Renal cortex interstitium (tissue), 11 donors: Measurements from ENCODE around the gene FGF22. TPM values are rescaled to one million over a fixed set of nuclear protein-coding genes. Genes with fewer than 3 reads are reported as not detected.
"Not testable (repeated sequence)": the region's sequence is repeated elsewhere in the genome, so short reads cannot be mapped to it uniquely, and the experiment has no call there.

Experiments
- DNase-seq, 11 donors: peaks; one replicate each; pipeline ENCODE4 v3.0.0-alpha.2; 2013; ENCODE audit warnings: low read depth in 9 of 11, low spot score in 4 of 11; ENCODE audit errors: extremely low read depth in 1 of 11
- polyA plus RNA-seq, 3 donors: library from polyadenylated mRNA; unstranded; fragments of 120-200 nt; gene quantifications; one replicate each; pipeline ENCODE4 v1.2.1, GENCODE V29; 2013; ENCODE audit not compliant: insufficient read length in 3 of 3

FGF22 gene
- polyA plus RNA-seq, 3 donors, result 0.31 to 1.1 (median 0.92) TPM

- not testable (repeated sequence) for DNase-seq
These were observed 29.2 kb downstream of the FGF22 start for GRCh38 chr19:668675-669434.

DNA sequence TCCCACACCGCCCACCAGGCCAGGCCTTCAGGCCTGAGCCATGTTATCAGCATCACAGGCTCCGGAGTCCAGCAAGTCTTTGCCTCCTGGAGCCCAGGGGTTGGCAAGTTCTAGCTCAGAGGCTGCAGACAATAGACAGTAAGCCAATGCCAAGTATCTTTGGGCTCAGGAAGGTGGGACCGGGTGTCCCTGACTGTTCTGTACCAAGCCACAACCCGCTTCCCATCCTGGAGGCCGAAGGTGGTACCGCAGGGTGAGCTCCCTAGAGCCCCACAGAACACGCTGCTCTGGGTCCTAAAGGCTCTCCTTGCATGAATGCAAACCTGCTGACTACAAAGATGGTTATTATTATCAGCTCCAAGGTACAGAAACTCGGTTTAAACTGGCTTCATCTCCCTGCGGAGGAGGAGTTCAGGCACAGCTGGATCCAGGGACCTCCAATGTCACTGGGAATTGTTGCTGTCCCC is 31.0 kb downstream of the FGF22 start:
- DNase-seq, result no peak

GRCh38 chr19:674282-675151 is 34.8 kb downstream of the FGF22 start:
- no peak for DNase-seq

GRCh38 chr19:676007-676338 is 36.3 kb downstream of the FGF22 start:
- DNase-seq, result no peak

- DNase-seq, result no peak
These were observed 36.8 kb downstream of the FGF22 start, which contains the start of gene FSTL3 for GRCh38 chr19:676339-677105. Gene FSTL3, plus strand, starts transcription at chr19:676392. Its CDS starts 32 bp downstream, at chr19:676424.

DNA sequence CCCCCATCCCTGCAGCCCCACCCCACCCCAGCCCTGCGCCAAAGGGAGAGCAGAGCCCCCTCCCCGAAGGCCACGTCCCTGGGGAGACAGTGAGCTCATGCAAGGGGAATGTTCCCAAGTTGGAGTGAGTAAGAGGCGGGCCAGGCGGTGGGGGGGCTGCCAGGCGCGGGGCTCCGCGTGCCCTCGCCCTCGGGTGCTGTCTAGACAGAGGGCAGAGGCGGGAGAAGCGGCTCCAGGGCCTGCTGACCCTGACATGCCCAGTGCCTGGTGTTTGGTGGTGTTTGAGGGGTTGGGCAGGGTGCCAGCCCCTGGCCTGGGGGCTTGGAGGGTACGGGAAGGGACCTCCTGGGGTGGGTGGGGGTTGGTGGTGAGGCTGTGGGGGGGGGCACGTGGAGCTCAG is 37.5 kb downstream of the FGF22 start:
- DNase-seq, result no peak

DNA sequence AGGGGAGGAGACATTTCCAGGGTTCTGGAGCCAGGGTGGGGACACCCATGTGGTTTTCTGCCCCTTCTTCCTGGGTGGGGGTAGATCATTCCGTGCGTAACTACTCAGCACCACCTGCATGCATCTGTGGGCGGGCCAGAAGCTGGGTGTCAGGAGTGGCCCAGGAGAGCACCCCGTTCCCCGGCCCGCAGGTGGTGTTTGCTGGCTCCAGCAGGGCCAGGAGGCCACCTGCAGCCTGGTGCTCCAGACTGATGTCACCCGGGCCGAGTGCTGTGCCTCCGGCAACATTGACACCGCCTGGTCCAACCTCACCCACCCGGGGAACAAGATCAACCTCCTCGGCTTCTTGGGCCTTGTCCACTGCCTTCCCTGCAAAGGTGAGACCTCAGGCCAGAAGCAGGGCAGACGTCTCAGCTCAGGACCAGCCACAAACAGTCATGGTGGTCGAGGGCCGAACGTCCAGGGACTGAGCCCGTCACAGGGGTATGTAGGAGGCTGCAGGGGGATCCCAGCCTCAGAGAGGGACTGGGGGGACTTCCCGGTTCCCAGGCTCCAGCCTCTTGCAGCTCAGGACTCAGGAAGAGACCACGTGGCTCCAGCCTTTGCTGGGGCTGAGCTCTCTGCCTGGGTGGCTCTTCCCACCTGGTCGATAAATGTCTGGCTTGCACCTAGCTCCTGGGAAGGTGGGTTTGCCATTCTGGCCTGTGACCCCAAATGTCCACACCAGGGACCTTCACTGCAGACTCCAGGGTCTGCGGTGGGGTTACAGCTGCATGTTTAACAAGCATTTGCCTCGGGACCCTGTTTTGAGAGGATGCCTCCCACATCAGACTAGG is 38.1 kb downstream of the FGF22 start:
- no peak for DNase-seq

DNA sequence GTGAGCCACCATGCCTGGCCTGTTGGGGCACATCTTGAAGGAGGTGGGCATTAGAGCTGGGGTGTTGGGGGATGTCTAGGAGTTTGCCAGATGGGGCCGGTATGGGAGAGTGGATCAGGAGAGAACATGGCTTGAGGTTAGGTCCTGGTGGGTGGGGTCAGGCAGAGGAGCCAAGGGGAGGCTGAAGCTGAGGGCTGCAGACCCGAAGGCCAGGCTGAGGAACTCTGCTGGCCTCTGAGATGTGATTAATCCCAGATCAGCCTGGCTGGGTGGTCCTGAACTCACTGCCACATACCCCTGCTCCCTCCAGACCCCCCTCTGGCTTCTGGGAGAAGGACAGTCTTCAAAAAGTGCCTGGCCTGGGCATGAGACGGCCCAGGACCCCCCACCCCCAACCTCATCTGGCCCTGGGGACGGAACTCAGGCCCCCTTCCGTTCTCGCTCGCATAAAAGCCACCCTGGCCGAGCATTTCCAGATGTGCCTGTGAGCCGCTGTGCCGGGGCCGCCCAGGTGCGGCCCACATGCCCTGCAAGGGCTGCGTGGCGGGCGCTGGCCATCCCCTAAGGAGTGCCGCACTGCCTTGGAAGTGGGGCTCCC is 39.2 kb downstream of the FGF22 start:
- no peak for DNase-seq

DNA sequence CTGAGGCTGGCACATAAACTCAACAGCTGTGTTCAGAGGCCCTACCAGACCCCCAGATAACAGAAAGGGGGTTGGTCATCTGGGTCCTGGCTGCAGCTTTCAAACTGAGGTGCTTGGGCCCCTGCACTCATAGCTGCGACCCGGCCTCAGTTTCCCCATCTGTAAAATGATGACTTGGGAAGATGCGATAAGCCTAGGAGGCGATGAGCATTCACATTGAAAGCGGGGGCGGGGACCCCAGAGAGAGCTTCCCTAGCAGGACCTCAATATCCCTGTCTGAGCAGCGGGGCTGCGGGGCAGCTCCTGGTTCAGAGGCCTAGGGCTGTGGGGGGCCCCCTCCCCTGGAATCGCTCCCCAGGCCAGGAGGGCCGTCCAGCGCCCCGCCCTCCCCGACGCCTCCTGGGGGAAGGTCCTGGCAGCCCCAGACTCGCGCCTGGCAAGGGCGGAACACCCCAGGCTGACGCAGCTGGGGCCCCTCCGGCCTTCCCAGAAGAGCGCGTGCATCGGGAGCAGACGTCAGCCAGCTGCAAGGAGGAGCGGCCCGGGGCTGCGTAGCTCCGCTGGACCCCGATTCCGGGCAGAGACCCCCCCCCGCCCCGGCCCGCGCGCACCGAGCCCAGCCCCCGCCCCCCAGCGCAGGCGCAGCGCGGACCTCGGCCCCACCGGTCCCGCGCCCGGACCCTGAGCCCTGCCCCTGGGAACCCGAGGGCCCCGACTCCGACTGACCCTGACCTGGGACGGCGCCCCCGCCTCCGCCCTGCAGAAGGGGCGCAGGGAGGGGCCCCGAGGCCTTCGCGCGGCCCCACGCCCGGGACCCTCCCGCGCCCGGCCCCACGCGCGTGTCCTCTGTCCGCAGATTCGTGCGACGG is 40.0 kb downstream of the FGF22 start:
- peak in 2 of 11 donors; percentile 47 to 48 for DNase-seq

GRCh38 chr19:680287-681028 is 40.8 kb downstream of the FGF22 start:
- DNase-seq, result peak; percentile 87 to 97 (median 95)

DNA sequence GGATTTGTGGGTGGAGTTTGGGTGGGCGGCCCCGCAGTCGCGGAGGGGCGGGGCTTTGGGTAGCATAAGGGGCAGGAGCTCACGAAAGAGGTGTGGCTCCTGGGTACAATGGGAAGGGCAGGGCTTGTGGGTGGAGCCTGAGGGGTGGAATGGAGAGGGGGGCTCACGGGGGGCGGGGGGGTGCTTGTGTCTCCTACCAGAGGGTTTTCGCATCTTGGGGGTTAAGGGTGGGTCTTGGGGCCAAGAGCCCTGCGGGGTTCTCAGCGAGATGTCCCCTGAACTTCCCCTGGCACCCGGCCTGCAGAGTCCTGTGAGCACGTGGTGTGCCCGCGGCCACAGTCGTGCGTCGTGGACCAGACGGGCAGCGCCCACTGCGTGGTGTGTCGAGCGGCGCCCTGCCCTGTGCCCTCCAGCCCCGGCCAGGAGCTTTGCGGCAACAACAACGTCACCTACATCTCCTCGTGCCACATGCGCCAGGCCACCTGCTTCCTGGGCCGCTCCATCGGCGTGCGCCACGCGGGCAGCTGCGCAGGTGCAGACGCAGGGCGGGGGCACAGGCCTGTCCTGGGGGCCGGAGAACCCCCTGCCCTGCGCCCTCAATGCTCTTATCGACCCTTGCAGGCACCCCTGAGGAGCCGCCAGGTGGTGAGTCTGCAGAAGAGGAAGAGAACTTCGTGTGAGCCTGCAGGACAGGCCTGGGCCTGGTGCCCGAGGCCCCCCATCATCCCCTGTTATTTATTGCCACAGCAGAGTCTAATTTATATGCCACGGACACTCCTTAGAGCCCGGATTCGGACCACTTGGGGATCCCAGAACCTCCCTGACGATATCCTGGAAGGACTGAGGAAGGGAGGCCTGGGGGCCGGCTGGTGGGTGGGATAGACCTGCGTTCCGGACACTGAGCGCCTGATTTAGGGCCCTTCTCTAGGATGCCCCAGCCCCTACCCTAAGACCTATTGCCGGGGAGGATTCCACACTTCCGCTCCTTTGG is 41.6 kb downstream of the FGF22 start:
- DNase-seq, result no peak

- DNase-seq, result no peak
These were observed 43.1 kb downstream of the FGF22 start for GRCh38 chr19:682678-683320.

DNA sequence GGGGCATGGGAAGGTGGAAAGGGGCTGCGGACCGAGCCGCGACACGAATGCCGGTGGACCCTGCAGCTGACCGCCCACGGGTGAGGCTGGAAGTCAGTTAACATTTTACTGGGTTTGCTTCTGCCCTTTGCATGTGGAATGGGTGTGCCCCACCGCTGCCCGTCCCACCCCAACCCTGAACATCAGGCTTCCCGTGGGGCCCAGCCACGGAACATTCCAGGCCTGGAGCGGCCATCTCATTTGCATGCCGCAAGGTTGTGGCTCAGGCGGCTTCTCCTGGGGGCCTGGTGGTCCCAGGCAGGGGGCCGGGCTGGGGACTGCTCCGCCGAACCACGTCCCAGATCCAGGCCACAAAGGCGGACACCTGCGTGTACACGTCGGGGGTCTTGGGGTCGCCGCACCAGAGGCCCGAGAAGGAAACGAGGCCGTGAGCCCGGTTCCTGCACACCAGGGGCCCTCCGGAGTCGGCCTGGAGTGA is 45.8 kb downstream of the FGF22 start:
- DNase-seq, result no peak

- no peak for DNase-seq
These were observed 47.1 kb downstream of the FGF22 start for GRCh38 chr19:686589-687297.
